HG03060 (cell line): Measurements from ENCODE around the gene APLP1.
"Not testable (repeated sequence)": the region's sequence is repeated elsewhere in the genome, so short reads cannot be mapped to it uniquely, and the experiment has no call there.

Source experiments
- ATAC-seq: cut with Tn5 transposase; IDR thresholded peaks from one replicate; pipeline ENCODE4 v1.9.1; 2021; ENCODE audit warnings: low read depth, moderate number of reproducible peaks; ENCODE audit not compliant: unreplicated experiment

The APLP1 gene

DNA sequence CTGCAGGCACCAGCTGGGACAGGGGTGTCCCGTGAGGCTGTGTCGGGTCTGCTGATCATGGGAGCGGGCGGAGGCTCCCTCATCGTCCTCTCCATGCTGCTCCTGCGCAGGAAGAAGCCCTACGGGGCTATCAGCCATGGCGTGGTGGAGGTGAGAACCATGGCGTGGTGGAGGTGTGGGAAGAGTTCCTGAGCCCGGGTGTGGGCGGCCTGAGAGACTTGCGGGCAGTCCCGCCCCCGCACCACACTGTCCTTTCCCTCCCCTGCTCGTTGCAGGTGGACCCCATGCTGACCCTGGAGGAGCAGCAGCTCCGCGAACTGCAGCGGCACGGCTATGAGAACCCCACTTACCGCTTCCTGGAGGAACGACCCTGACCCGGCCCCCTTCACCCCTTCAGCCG, 10.7 kb downstream of the APLP1 start:
- no peak for ATAC-seq

DNA sequence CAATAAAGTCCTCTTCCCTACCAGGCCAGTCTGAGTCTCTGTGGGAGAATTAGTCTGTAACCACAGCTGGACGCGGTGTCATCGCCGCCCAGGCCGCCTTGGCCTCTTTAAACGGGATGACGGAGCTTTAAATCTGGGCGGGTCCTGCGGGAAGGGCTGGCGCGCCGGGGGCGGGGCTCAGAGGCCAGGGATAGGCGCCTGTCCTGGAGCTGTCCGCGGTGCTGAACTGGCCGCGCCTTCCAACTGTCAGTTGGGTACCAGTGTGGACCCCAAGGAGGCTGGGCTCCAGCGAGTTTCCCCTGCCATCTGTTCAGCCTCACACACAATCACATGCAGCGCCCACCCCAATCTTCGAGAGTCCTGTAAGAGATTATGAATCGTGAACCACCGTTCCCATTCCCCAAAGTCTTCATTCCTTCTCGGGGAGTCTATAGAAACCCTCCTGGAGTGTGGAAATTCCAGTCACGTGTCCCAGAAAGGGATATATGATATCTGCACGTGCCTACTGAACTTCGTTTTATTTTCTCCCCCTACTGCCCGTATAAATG, 11.5 kb downstream of the APLP1 start:
- no peak for ATAC-seq

DNA sequence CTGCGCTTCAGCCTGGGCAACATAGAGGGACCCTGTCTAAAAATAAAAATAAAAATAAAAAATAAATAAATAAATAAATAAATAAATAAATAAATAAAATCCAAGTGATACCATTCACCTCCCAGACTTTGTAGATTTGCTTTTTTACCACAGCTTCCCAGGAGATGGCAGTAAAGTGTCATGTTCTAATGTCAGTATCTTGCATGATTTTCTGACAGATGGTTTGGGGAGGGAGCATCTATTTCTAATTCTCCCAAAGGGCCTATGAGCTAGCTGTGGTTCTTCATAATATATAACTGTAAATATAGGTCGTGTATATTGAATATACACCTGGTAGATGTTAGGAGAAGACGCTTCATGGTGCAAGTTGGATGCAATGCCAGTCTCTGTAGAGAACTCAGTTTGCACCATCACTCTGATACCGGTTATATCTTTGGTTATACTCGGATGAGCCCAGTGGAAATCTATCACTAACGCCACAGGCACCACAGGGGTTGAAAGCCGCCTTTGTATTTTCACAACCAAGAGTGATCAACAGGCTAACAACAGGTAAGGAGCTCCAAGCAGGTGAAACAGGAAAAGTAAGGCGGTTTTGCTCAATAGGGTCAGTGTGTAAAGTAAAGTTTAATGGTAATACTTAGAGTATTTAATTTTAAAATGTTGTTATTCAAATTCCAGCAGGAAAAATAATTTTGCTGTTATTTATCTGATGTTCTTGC, 13.9 kb downstream of the APLP1 start:
- no peak for ATAC-seq

DNA sequence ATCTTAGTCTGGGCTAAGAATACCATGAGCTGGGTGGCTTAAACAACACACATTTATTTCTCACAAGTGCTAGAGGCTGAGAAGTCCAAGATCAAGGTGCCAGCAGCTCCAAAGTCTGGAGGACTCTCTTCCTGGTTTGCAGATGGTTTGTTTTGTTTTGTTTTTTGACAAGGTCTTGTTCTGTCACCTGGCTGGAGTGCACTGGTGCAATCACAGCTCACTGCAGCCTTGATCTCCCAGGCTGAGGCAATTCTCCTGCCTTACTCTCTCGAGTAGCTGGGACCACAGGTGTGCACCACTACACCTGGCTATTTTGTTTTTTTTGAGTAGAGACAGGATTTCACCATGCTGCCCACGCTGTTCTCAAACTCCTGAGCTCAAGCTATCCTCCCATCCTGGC, 15.5 kb downstream of the APLP1 start:
- no peak for ATAC-seq

DNA sequence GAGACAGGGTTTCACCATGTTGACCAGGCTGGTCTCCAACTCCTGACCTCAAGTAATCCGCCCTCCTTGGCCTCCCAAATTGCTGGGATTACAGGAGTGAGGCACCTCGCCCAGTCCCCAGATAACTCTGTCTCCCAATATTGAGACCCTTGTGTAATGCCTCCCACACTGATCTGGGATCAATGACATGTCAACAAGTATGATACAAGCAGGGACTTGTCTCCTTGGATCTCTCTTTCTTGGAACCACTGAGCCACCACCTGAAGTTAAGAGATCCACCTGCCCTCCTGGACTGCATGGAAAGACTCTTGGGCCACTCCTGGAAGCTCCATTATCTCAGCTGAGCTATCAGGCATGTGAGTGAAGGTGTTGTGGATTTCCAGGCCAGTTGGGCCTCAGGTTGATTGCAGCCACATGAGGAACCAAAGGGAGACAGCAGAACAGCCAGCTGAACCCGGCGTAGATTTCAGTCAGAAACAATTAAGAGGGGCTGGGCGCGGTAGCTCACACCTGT, 16.9 kb downstream of the APLP1 start:
- no peak for ATAC-seq

DNA sequence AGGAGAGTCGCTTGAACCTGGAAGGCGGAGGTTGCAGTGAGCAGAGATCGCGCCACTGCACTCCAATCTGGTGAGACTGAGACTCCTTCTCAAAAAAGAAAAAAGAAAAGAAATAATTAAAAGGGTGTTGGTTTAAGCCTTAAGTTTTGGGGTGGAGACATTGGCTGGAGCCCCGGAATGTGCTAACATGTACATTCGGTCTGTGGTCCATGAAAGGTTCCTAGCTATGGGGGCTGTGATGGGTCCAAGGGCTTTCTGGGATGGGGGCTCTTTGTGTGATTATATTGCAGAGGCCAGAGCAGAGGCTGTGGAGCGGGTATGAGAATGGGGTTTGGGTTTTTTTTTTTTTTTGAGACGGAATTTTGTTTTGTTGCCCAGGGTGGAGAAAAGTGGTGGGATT, 17.5 kb downstream of the APLP1 start:
- ATAC-seq, result no peak

DNA sequence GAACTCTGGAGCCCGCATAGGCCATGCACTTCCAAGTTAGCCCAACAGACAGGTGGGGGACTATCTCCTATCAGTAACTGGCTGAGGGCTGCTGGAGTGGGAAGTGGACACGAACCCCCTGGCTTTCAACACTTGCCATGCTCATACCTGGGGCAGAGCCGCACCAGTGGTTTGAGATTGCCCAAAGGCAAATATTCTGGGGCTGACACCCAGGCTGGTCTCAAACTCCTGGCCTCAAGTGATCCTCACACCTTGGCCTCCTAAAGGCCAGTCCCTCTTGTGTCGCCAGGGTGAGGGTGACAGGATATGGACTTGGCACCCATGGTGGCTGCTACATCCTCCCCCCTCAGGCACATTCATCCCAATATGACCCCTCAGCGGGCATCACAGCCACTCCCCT, 18.8 kb downstream of the APLP1 start:
- ATAC-seq, result no peak

DNA sequence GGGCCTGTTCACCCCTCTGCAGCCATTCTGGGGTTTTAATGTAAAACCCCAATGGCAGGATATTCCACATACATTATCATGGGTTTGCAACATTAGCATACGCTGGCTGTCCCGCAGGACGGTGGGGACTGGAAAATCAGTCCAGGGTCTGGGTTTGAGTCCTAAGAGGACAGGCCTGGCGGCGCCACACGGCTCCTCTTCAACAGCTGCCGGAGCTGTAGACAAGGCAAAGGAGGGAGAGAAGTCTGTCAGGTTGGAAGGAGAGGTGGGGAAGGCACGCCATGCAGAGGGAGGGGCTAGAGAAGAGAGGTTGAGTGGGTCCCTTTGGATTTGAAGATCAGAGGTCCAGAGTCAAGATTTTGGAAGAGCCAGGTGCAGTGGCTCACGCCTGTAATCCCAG, 20.0 kb downstream of the APLP1 start:
- no peak for ATAC-seq

DNA sequence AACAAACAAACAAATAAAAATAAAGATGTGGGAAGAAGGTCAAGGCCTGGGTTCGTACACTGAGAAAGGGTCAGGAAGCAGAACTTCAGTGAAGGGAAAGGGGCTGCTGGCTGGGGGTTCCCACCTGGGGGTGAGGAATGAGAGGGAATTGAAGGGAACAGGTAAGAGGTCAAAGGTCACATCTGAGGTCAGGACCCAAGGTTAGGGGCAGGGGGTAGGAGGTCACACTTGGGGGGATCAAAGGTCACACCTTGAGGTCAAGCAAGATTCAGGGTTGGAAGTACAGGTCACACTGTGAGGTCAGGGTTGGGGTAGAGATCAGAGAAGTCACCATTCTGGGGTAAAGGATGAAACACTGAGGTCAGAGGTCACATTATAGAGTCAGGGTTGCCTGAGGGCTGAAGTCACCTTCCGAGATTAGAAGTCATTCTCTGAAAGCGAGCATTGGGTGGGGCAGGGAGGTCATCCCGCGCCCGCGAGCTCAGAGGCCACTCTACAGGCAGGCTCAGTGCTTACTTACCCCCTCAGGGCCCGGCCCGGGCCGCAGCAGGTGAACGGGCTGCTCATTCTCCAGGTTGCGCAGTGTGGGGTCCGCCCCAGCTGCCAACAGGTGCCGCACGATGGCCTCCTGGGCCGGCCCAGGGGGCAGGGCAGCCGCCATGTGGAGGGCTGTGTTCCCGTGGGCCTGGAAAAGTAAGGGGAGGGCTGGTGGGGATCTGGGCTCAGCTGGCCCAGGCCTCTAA, 21.2 kb downstream of the APLP1 start:
- ATAC-seq, result no peak

DNA sequence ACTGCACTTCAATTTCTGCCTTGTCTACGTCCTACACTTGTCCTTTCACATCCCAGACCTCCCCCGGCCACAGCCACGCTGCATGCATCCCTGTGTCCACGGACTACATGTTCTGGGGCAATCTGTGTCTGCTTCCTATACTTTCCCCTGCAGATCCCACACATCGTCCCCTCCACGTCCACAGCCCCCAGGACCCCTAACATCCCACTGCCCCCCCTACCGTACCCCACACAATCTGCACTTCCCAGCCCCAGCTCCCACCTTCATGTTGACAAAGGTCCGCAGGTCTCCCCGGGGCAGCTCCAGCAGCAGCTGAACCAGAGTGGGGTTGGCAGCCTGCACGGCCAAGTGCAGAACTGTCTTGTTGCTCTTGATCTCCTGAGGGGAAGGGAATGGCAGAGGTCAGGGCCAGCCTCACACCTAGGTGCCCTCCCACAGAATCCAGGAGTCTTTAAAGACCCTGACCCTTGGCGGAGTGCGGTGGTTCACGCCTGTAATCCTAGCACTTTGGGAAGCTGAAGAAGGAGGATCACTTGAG, 21.8 kb downstream of the APLP1 start:
- ATAC-seq, result no peak

DNA sequence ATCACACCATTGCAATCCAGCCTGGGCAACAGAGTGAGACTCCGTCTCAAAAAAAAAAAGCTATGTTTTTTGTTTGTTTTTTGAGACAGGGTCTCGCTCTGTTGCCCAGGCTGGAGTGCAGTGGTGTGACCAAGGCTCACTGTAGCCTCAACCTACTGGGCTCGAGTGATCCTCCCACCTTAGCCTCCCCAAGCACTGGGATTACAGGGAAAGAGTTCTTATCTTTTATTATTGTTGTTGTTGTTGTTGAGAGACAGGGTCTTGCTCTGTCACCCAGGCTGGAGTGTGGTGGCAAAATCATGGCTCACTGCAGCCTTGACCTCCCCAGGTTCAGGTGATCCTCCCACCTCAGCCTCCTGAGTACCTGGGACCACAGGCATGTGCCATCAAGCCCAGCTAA, 23.4 kb downstream of the APLP1 start:
- ATAC-seq, result not testable (repeated sequence)

DNA sequence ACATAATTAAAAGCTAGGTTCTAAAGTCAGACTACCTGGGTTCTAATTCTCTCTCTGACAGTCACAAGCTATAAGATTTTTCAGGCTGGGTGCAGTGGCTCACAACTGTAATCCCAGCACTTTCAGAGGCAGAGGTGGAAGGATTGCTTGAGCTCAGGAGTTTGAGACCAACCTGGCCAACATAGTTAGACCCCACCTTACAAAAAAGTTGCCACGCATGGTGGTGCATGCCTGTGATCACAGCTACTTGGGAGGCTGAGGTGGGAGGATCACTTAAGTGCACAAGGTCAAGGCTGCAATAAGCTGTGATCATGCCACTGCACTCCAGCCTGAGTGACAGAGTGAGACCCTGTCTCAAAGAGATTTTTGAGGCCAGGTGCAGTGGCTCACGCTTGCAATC, 26.0 kb downstream of the APLP1 start:
- no peak for ATAC-seq

DNA sequence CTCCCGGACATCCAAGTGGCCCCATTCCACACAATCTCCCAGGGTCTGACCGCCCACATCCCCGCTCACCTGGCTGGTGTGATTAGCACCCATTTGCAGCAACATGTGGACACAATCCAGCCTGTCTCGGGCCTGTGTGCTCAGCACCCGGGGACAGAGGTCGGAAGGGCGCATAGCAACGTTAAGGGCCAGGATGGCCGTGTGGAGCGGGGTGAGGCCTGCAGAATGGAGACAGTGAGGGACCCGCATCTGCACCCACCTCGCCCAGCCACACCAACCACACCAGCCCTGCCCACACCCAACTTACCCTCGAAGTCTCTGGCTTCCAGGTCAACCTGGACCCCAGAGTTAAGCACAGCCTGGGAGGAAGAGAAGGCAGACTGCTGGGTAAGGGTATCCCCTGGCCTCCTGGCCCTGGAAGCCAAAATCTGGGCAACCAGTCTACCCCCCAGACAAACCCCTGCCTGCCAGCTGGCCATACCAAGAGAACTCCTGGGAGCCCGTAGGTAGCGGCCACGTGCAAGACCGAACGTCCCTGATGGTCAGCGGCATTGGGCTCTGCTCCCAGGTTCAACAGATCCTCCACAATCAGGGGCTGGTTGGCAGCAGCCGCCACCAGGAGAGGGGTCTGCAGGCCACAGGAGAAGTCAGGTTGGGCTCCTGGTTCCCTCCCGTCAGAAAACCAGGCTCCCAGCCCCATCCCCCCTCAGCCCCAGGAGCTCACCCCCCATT, 27.7 kb downstream of the APLP1 start:
- no peak for ATAC-seq

DNA sequence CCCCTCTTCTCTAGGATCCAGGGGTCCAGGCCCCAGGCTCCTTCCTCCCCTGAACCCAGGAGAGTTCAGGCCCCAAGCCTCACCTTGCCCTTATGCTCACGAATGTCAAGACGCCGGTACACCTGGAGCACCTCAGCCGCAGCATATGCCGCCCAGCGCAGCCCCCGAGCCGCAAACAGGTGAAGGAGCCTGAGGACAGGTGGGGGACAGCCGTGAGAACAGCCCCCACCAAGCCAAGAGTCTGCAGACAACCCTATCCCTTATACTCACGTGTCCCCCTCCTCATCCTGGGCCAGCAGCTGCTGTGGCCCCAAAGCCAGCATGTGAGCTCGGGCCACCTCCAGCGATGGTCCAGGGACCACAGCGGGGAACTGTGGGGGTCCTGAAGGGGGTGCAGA, 28.3 kb downstream of the APLP1 start:
- ATAC-seq, result no peak

DNA sequence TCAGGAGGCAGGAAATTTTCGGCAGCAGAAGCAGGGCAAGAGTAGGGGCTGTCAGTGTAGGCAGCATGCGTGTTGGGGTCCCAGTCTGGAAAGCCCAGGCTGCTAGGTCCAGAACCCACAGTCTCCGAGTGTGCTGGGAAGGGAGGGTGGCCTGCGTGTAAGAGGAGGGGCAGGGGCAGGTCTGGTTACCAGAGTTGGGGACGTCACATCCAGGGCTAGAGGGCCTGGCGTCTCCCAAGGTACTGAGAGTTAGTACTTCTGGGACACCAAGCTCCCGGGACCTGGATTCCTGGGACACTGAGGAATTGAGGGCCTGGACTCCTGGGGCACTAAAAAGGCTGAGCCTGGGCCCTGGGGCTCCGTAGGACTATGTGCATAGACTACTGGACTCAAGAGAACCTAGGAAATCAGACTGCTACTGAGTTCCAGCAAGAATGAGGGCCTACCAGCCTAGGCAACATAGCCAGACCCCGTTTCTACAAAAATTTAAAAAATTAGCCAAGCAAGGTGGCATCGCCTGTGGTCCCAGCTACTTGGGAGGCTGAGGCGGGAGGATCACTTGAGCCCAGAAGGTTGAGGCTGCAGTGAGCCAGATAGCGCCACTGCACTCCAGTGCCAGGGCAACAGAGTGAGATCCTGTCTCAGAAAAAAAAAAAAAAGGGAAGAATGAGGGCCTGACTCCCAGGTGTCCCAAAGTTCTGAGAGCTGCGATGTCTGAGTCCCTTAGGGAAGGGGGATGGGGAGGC, 29.5 kb downstream of the APLP1 start:
- no peak for ATAC-seq

DNA sequence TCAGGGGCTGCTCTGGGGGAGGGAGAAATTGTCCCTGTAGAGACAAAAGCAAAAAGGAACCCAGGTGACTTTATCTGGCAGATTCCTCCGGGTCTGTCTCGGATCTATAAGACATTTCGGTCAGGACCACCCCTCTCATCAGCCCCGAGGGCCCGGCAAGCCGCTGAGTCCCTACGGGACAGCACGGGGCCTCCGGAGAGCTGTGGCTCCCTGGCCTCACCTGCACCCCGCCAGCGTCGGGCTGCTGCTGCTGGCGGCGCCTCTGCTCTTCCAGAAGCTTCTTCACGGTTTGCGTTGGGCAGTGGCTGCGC, 30.1 kb downstream of the APLP1 start:
- no peak for ATAC-seq

DNA sequence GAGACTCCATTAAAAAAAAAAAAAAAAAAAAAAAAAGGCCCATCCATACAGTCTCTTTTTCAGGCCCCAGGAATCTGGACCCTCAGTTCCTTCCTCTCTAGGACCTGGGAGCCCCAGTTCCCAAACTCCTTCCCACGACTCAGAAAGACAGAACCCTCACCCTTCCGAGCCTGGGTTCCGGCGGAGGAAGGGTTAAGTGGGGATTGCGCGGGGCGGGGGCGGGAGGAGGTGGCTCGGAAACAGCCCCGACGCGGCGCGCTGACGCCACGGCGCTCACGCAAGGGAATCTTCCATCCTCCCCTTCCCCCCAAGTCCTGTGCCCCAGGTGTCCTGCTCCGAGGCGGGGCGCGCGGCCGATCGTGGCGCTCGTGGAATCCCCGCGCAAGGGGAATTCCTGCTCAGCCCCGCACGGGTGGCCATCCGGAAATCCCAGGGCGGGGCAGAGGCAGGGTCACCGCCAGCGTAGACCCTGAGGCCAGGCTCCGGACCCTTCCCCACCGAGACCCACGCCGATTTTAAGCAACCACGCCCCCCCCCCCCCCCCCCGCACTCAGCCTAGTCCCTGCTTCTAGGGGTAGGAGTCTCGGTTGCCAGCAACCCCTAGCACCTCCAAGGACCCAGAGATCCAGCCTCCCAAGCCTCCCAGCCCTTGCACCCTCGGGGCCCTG, 31.3 kb downstream of the APLP1 start:
- ATAC-seq, result no peak

DNA sequence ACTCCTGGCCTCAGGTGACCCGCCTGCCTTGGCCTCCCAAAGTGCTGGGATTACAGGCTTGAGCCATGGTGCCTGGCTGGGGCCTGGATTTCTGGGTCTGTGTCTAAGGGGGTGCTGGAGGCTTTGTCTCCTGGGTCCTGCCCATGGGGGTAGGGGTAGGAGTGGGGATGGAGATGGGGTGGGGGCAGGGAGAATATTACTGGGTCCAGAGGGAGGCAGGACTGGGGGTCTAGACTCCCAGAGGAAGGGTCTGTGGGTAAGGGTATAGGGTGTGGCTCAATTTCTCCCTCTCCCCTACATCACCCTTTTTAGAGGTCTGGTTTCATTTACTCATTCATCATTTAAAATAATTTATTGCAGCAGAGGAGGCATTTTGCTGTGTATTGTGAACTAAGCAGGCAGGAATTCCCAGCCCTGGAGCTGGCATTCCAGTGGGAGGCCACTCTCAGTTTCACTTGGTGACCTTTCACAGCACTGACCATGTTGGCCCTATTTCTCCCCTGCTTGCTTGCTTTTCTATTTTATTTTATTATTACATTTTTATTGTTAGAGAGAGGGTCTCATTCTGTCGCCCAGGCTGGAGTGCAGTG, 32.8 kb downstream of the APLP1 start:
- no peak for ATAC-seq

DNA sequence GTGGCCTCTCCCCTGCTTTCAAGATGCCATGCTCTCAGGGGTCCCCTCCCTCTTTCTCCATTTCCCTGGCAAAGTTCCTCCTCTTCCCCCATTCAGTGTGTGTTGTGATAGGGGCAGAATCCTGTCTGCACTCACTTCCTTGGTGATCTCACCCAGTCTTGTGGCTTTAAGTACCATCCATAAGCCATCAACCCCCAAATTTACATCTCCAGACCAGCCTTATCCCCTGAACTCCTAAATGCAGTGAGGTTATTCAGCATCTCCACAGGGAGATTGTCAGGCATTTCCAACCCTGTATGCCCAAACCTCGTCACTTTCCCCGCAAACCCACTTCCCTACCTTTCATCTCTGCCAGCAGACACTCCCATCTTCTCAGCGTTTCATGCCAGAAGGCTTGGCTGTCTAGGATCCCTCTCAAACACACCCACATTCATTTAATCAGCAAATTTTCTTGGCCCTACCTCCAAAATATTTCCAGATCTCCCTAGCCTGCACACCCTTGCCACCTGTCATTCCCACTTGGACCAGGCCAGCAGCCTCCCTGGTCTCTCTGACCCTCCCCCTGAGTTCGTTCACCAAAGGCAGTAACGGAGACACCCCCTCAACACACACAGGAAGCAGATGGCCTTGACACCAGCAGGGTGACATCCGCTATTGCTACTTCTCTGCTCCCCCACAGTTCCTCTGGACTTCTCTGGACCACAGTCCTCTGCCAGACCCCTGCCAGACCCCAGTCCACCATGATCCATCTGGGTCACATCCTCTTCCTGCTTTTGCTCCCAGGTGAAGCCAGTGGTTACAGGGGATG, 33.7 kb downstream of the APLP1 start, which contains the start of gene HCST:
Gene HCST, plus strand, starts transcription at position 676 of the 808 bp plus-strand sequence. Its CDS starts 65 bp downstream, at position 741.
- no peak for ATAC-seq
